NCI-H146 treated with DMSO at 0.1 percent for 48 hours (cell line): Measurements from ENCODE around the gene GUCY2F.

ENCODE experiments used
- DNase-seq: peaks from one replicate; lab custom pipeline; 2025; ENCODE audit not compliant: unreplicated experiment; lab: John Stamatoyannopoulos, UW

Gene GUCY2F

DNA sequence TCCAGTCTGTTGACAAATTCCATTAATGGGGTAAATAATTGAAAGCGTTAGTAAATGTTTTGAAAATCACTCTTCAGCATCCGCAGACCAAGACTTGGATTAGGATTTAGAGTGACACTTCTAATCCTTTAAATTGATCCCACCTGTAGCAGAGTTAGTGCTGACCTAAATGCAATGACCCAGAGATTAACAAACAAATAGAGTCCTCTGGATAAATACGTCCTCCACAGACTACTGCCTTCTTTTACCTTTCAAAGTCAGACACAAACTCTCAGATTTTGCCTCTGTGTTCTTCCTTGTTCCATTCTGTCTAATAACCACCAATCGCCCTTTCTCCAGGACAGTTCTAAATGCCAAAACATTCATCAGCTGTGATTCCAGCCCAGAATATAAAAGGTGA lies at the start of gene GUCY2F:
GUCY2F (minus strand) TSS at position 101 of the 400 bp plus-strand sequence. CDS start 6,150 bp downstream, outside the sequence.
- DNase-seq = no peak

DNA sequence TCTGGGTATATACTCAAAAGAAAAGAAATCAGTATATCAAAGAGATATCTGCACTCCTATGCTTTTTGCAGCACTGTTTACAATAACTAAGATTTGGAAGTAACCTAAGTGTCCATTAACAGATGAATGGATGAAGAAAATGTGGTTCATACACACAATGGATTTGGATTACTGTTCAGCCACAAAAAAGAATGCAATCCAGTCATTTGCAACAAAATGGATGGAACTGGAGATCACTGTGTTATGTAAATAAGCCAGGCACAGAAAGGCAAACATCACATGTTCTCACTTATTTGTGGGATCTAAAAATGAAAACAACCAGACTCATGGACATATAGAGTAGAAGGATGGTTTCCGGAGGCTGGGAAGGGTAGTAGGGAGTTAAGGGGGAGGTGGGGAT lies 37.1 kb upstream of the GUCY2F start:
- no peak for DNase-seq

DNA sequence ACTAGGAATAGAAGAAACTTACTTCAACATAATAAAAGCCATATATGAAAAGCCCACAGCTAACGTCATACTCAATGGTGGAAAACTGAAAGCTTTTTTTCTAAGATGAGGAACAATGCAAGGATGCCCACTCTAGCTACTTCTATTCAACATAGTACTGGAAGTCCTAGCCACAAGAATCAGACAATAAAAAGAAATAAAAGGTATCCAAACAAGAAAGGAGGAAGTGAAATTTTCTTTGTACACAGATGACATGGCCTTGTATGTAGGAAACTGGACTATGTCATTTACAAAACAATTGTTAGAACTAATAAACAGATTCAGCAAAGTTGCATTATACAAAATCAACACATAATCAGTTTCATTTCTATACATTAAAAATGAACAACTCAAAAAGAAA lies 29.2 kb upstream of the GUCY2F start:
- no peak for DNase-seq

DNA sequence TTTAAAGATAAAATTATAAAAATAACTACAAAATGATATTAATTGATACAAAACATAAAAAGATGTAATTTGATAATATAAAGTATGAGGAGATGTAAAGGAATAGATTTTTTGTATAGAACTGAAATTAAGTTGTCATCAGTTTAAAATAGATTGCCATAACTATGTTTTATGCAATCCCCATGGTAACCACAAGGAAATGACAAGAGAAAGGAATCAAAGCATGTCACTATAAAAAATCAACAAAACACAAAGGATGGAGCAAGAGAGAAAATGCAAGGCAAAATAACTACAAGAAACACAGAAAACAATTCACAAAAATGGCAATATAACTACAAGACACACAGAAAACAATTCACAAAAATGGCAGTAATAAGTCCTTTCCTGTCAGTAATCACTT lies 27.0 kb upstream of the GUCY2F start:
- no peak for DNase-seq

DNA sequence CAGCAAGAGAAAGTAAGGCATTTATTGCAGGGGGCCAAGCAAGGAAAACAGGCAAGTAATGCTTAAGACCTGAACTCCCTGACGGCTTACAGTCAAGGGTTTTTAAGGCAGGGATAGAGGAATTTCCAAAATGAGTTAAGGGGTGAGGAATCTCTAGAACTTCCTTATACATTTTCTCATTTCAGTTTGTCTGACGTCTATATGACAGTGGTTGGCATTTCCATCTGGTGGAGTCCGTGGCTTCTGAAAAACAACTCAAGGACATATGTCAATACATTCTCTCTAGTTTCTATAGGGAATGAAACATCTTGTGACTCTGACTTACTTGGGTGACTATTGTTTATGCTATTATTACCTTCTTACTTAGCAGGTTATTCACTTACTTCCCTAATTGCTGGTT lies 19.3 kb upstream of the GUCY2F start:
- no peak for DNase-seq

DNA sequence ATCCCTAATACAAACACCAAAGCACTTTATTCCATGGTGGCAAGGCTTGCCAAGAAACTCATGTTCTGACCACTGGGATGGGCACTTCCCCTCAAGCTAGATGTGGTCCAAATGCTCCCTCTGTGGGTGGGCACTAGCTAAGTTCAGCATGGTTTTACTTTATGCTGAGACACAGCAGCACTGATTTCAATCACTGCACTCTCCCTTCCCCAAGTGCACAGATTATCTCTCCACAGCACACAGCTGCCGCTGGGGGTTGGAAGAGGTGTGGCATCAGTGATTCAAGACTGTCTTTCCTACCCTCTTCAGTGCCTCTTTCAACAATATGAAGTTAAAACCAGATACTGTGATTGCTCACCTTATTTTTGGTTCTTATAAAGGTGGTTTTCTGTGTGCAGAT lies 16.5 kb upstream of the GUCY2F start:
- DNase-seq = no peak

DNA sequence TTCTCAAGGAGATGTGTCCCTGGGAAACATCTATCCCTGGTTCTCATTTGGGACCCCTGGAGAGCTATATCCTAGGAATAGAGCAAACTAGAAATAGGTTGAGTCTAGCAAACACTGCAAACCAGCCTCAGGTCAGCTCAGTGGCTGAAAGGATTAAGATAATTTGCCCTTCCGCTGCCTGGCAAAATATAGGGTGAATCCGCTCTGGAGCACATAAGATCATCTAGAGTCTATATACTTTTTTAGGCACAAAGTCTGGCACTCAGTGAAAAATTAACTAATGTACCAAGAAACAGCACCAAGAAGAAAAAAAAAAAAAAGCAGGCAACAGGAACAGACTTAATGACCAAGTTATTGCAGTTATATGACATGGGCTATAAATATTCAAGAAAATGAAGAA lies 7.3 kb upstream of the GUCY2F start:
- no peak for DNase-seq

DNA sequence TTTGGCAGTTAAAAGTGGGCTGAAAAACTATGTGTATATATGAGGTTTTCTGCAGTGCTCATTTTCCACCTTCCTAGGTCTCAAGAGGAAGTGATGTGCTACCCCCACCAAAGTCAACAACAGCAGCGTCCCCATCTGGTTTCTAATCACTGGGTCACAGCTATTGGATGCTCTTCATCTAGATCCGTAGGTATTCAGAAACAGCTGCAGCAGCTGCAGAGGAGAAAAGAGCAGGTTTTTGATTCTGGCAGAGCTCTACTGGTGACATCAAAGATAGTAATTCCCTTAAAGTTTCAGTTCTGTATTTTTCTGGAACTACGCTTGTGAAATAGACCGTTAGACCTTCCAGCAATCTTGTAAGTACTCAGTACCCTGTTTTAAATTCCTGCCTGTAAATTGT lies 5.8 kb upstream of the GUCY2F start:
- DNase-seq = no peak

DNA sequence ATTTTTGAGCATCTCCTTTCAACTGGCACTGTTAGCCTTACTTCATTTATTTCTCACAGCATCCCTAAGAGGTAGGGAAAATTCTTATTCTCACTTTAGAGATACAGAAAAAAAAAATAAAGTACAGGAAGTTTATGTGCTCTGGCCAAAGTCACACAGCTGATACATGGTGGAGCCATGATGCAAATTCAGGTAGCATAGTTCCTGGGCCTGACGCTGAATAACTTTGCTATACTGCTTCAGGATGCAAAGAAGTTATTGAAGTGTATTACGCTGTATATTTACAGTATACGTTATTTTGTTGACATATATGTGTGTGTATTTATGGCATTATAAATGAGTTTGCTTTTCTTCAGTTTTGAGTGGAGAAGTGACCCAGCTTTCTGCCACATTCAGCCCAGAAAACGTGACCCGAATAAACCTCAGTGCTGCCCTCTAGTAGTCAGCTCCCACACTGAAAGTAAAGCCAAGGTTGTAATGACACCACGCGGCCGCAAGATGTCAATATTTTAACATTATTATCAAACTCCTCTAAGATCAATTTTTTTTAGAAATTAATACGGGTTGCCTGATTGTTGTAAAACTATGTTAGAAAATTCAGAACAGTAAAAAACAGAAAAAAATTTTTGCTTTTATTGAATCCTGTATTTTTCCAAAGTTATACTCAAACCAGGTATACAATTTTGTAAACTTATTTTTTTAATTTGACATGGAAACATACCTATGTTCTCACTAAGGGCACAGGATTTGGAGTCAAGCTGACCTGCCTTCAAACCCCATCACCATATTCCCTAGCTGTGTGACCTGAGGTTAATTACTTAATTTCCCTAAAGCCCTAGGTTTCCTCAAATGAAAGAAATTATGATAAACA lies 3.8 kb upstream of the GUCY2F start:
- DNase-seq = peak; percentile 40

DNA sequence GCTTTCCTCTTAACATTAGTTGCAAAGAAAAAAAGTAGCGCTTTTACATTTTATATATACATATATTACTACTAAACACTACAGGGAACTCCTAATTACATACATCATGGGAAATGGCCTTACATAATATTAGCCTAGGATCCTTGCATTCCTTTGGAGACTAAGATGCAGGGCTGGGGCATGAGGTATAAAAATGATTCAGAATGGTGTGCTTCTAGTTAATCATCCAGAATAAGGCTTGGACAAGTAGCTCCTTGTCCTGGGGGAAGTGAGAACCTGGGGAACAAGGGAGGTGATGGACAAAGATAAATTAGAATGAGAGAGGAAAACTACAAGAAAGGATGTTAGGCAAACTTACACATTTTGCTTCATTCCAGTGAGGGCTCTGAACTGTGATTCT lies 3.0 kb upstream of the GUCY2F start:
- DNase-seq = no peak

DNA sequence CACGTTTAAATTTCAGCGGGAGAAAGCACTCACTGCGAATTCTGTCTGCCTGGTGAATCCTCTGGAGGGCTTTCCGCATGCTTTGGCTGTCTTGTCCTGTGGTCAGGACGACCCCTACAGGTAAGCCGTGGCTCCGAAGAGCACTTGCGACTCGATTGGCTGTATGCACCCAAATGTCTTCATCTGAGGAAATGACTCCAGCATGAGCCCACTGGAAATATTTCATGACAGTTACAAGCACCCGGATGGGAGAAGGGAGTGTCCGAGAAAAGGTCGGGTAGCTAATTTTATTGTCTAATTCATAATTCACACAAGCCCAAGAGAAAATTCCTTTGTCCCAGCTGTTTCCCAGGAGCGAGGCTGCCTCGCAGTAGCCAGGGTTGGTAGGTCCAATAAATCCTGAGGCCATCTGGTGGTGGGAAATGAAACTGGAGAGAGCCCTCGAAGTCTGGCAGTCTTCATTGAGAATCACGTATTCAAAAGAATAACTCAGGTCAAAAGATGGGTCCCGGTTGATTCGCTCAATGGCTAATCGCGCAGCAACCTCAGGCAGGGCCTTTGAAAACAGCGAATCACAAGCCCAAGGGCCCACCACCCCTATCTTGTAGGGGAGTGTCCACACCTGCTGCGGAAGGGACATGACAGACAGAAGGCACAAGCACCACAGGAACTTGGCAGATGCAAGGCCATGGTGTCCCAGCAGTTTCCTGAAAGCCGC lies 6.6 kb downstream of the GUCY2F start:
- DNase-seq = no peak

DNA sequence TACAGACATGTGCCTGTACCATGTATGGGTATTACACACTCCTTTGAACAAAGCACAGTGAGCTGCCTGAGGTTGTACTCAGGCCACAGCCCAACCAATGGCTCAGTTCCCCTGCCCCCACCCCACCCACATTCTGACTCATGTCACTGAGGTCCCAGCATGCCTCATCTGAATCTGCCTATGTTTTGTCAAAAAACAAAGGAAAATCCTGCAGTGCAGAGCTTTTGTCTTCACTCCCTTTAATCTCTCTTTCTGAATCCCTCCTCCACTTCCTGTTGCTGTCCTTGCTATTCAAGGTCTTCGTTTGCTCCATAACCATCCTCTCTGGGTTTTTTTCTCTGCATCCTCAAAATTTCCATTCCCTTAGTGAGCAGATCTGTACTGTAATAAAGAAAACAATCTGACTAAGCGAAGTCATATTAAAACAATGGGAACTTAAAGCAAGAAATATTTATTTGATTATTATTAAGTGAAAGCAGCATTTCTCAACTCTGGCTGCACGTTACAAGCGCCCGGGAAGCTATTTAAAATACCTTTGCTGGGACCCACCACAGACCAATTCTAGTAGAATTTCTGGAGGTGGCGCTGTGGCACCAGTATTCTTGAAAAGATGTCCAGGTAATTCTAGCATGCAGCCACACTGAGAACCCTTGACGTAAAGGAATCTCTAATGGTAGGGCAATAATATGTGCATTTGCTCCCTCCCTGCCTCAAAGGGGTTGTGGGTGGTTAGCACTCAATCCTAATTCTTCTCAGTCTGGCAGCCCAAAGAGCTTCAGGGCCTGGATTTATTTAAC lies 8.7 kb downstream of the GUCY2F start:
- no peak for DNase-seq

DNA sequence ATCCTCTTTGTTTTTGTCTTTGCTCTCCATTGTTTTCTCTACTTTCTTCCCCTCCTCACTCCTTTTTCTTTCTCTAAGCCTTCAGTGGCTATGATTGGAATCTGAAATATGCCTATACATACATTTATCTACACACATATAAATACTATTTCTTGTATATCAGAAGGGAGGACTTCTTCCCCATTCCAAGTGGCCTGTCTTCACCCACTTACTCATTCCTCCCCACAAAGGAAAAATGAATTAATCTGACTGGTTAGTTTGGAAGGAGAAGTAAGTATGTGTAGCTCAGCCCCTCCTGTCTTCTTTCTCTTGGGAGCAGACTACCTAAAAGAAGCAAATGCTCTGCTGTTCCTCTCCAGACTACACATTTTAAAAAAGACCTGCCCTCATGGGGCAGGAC lies 17.7 kb downstream of the GUCY2F start:
- DNase-seq = no peak

DNA sequence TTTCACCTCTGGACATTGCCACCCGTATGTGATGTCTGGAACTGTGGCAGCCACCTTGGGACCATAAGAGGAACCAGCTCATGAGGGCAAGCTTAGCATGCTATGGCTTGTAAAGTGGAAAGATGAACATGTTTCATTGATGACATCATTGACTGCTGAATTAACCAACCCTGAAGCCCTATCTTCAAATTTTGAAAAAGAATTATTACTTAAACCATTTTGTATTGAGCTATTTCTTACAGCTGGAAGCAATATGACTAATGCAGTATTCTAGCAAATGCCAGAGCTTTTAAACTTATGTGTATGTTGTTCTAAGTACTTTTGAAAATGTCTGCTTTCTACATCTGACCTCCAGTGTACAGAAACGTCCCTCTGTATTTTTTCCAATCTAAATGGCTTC lies 18.1 kb downstream of the GUCY2F start:
- DNase-seq = no peak

DNA sequence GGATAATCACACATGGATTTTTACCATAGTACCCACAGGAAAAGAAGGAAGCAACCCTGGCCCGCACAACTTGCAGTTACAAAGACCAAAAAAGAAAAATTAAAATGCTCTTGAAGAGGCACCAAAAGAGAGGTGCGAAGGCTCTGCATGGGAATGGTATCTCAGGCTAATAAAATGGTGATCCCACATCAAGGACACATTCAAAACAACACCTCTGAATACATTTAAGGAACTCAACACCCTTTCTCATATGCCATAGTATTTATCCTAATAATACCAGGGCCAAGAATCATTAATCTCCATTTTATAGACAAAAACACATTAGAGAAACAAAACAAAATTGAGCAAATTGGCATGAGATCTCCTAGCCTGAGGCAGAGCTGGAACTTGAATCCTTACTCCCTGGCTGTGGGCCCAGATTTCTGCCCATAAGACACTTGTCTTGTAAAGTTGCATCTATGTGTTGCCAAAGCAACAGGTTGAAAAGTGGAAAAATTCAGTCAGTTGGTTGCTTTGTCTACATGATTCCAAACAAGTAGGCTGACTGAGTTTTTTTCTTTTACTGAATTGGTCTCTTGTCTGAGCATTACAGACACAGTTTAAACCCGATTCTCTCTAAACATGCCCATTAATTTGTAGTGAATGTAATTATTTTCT lies 33.5 kb downstream of the GUCY2F start:
- no peak for DNase-seq

DNA sequence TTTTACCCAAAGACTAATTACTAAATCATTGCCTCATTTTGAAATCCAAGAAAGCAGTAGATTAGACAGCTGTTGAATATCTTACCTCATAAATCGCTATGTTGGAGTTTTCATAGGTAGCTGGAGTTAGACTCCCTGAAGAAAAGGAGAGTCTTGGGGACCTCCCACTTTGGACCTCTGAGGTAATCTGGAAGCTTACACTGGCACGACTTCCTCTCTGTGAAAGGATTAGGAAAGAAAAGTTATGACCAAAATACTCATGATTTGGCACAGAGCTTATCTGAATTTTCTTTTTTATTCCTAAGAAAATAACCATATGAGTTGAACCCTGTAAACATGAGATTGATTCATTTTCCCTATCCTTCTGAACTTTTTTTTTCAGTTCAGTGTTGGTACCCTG lies 40.6 kb downstream of the GUCY2F start:
- no peak for DNase-seq

DNA sequence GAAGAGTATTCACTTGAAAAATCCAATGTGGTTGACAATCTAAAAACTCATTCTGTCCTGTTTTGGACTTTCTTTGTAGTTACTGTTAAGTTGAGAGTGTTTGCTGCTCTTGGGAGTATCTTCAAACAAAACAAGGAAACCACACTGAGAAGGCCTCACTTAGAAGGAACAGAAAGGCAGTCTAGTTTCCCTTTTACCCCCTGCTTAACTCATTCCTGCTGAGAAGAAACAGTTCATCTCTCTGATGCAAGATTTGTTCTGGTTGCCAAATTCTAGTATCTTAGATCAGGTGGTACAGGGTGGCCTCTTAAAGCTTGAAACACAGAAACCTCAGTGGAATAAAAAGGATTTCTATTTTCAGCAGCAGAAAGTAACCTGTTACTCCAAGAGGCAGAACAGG lies 41.4 kb downstream of the GUCY2F start:
- no peak for DNase-seq

DNA sequence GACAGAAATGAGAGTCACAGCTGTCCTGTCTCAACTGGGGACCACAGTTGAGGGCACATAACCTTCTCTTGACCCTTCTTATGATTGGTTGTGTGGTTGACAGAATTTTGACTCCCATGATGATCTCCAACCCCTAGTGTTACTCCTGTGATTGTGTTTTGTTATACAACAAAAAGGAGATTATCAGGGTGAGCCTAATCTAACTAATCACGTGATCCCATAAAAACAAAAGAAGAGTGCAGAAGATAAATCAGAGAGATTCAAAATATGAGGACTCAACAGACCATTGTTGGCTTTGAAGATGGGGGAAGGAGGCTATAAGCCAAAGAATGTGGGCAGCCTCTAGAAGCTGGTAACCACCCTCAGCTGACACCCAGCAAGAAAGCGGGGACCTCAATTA lies 72.7 kb downstream of the GUCY2F start:
- no peak for DNase-seq

DNA sequence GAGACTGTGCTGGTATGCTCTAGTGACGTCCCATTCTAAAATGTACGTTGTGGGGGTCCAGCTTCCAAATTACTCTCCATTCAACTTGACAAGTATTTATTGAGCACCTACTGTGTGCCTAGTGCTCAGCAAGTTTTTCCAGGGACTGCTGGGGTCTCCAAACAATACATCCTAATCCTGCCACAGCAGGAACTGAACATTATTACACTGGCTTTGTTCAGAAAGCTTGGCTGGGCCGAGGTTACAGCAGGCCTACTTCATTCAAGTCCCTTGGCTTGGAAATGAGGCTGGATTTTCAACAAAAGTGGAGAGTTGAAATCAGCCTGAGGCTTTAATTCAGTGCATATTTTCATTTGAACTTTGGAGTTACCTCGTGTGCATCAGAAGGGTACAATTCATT lies 78.0 kb downstream of the GUCY2F start:
- DNase-seq = no peak

DNA sequence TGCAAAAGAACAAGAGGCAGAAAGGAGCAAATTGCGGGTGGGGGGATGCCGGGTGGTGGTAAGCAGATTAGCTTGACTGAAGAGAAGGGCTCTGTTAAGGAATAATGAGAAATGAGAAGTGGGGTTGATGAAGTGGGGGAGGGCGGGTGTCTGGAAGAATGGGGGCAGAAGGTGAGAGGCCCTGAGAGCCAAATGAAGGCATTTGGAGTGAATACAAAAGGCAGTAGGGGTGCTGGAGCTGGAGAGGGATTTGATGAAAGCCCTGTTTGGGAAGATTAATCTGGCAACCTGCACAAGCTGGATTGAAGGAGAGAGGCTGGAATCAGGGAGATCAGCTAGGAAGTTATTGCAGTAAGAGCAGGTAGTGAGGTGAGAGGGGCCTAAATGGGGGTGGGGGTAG lies 82.1 kb downstream of the GUCY2F start:
- DNase-seq = no peak

DNA sequence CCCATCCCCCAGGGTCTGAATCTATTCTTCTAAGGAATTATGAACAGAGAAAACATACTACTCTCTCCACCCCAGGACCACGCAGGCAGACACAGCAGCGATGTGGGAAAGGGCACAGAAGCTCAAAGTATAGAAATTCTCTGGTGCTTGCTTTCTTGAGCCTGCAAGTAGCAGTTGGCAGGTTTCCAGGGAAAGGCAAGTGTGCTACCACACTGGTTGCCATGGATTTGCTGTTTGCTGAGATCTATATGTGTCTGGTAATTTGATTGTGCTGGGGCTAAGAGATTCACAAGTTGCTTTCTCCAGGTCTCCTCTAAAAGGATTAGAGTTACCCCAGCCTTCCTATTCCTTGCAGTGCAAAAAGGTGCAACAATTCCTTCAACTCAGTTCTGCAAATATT lies 83.1 kb downstream of the GUCY2F start:
- no peak for DNase-seq
